ENCODE measurements around the gene ARHGEF28. TPM values are rescaled to one million over a fixed set of nuclear protein-coding genes. Genes with fewer than 3 reads are reported as not detected.

Gene ARHGEF28
- total RNA-seq, 2 experiments from 2014 or later: not detected

GRCh38 chr5:73781107-73781768 lies 155.2 kb downstream of the ARHGEF28 start:
- H3K9me2 ChIP-seq (ENCODE audit: insufficient read depth, low read length): no peaks in the 10 kb centered on the region
- TF ChIP-seq CTCF (conservative IDR thresholded peaks at IDR 0.05; ENCODE audit: low read length) (no peak), EZH2phosphoT487 (IDR thresholded peaks at IDR 0.05; ENCODE audit: borderline replicate concordance, low read depth, low read length) (no peak)
- no peak overlapping the region for H3K27ac ChIP-seq (ENCODE audit: low read depth, low read length, poor library complexity, severe bottlenecking)
- H3K4me1 ChIP-seq (ENCODE audit: insufficient read depth, low read length, poor library complexity, severe bottlenecking): no peaks in the 10 kb centered on the region
- H3K79me2 ChIP-seq (ENCODE audit: insufficient read depth, low read depth, low read length): no peaks in the 10 kb centered on the region
- BruUV-seq (replicated peaks): no TSS peak
- ChIA-PET CTCF (ENCODE audit: unreplicated experiment) (interaction anchor here (0.6 kb wide), 1 partner anchor 70 kb away, joined by 3 read pairs; no protein-coding TSS in a partner anchor), POLR2A (no interaction called here)
- no peaks in the 10 kb centered on the region for H3K36me3 ChIP-seq (ENCODE audit: insufficient read depth, low read length)
- no peak overlapping the region for H2AFZ ChIP-seq (ENCODE audit: low read length)
- intact Hi-C loops (cut with micrococcal nuclease; ENCODE audit: unreplicated experiment): no loop called here
- H3K4me3 ChIP-seq (ENCODE audit: low read depth, low read length, poor library complexity, severe bottlenecking): no peak overlapping the region
- H3K4me2 ChIP-seq (ENCODE audit: low read length): no peak overlapping the region
- H3K9me3 ChIP-seq (ENCODE audit: low read length): no peaks in the 10 kb centered on the region
- H4K20me1 ChIP-seq (ENCODE audit: insufficient read depth, low read length): no peaks in the 10 kb centered on the region
- DNase-seq (ENCODE audit: low spot score): no peak

- Histone ChIP-seq H3K9me3 (ENCODE audit: low read length) (no peaks in the 10 kb centered on the region), H3K4me1 (ENCODE audit: insufficient read depth, low read length, poor library complexity, severe bottlenecking) (no peaks in the 10 kb centered on the region), H4K20me1 (ENCODE audit: insufficient read depth, low read length) (no peaks in the 10 kb centered on the region), H3K4me2 (ENCODE audit: low read length) (no peak overlapping the region), H3K4me3 (ENCODE audit: low read depth, low read length, poor library complexity, severe bottlenecking) (no peak overlapping the region), H3K79me2 (ENCODE audit: insufficient read depth, low read depth, low read length) (no peaks in the 10 kb centered on the region), H2AFZ (ENCODE audit: low read length) (no peak overlapping the region), H3K36me3 (ENCODE audit: insufficient read depth, low read length) (no peaks in the 10 kb centered on the region), H3K27ac (ENCODE audit: low read depth, low read length, poor library complexity, severe bottlenecking) (no peak overlapping the region), H3K9me2 (ENCODE audit: insufficient read depth, low read length) (no peaks in the 10 kb centered on the region)
- peak; percentile 52 for TF ChIP-seq CTCF (conservative IDR thresholded peaks at IDR 0.05; ENCODE audit: low read length)
- TF ChIP-seq EZH2phosphoT487 (IDR thresholded peaks at IDR 0.05; ENCODE audit: borderline replicate concordance, low read depth, low read length): no peak
- intact Hi-C loops (cut with micrococcal nuclease; ENCODE audit: unreplicated experiment): no loop called here
- ChIA-PET CTCF (ENCODE audit: unreplicated experiment) (no interaction called here), POLR2A (interaction anchor here (0.6 to 1.0 kb wide), 3 partner anchors 10 to 24 kb away, joined by 3 to 4 read pairs (median 3); no protein-coding TSS in a partner anchor)
- BruUV-seq (replicated peaks): no TSS peak
- DNase-seq (ENCODE audit: low spot score): peak; percentile 2
Measured at GRCh38 chr5:73783828-73784227, 157.8 kb downstream of the ARHGEF28 start.

- TF ChIP-seq CTCF (conservative IDR thresholded peaks at IDR 0.05; ENCODE audit: low read length): no peak
- no peak for TF ChIP-seq EZH2phosphoT487 (IDR thresholded peaks at IDR 0.05; ENCODE audit: borderline replicate concordance, low read depth, low read length)
- intact Hi-C loops (cut with micrococcal nuclease; ENCODE audit: unreplicated experiment): no loop called here
- ChIA-PET CTCF (ENCODE audit: unreplicated experiment) (no interaction called here), POLR2A (no interaction called here)
- H4K20me1 ChIP-seq (ENCODE audit: insufficient read depth, low read length): no peaks in the 10 kb centered on the region
- no peak overlapping the region for H3K27ac ChIP-seq (ENCODE audit: low read depth, low read length, poor library complexity, severe bottlenecking)
- DNase-seq (ENCODE audit: low spot score): no peak
- H3K9me2 ChIP-seq (ENCODE audit: insufficient read depth, low read length): no peaks in the 10 kb centered on the region
- no peaks in the 10 kb centered on the region for H3K79me2 ChIP-seq (ENCODE audit: insufficient read depth, low read depth, low read length)
- H2AFZ ChIP-seq (ENCODE audit: low read length): no peak overlapping the region
- H3K4me2 ChIP-seq (ENCODE audit: low read length): no peak overlapping the region
- BruUV-seq (replicated peaks): no TSS peak
- no peaks in the 10 kb centered on the region for H3K9me3 ChIP-seq (ENCODE audit: low read length)
- no peaks in the 10 kb centered on the region for H3K4me1 ChIP-seq (ENCODE audit: insufficient read depth, low read length, poor library complexity, severe bottlenecking)
- no peaks in the 10 kb centered on the region for H3K36me3 ChIP-seq (ENCODE audit: insufficient read depth, low read length)
- no peak overlapping the region for H3K4me3 ChIP-seq (ENCODE audit: low read depth, low read length, poor library complexity, severe bottlenecking)
Measured at GRCh38 chr5:73786043-73786831, 160.2 kb downstream of the ARHGEF28 start.

Measured in OCI-LY7 (cell line).